MCF 10A (cell line): ENCODE data around the gene RFX4. TPM values are rescaled to one million over a fixed set of nuclear protein-coding genes. Genes with fewer than 3 reads are reported as not detected.

Source experiments
- BruUV-seq: library from RNA; stranded (reverse); fragments of 400-500 nt; replicated peaks from 2 replicates; lab custom pipeline; 2021; lab: Mats Ljungman, UMichigan
- CTCF ChIA-PET: fragments of 300-600 bp; sonication (Branson Sonifier 250); formaldehyde crosslinking; extraction: SDS; loops from one replicate; lab custom pipeline; 2021; ENCODE audit warnings: antibody characterized with exemption, inconsistent platforms; lab: Yijun Ruan, JAX
- POLR2A ChIA-PET: fragments of 300-600, 350-650 bp; sonication (Branson Sonifier 250); formaldehyde crosslinking; extraction: SDS; loops from one replicate; lab custom pipeline; 2020; ENCODE audit warnings: antibody characterized with exemption, inconsistent platforms; lab: Yijun Ruan, JAX
- DNase-seq: peaks from one replicate; pipeline ENCODE4 v3.0.0-alpha.2; 2018; ENCODE audit not compliant: unreplicated experiment
- H3K27ac Mint-ChIP-seq: one replicate; pipeline ENCODE4 v1.8.0; 2022; ENCODE audit warnings: mild to moderate bottlenecking, low read depth, mixed read lengths; ENCODE audit not compliant: unreplicated experiment
- H3K27me3 Mint-ChIP-seq: one replicate; pipeline ENCODE4 v1.8.0; 2022; ENCODE audit warnings: mixed read lengths; ENCODE audit not compliant: insufficient read depth, unreplicated experiment
- H3K36me3 Mint-ChIP-seq: one replicate; pipeline ENCODE4 v1.8.0; 2022; ENCODE audit warnings: mild to moderate bottlenecking, moderate library complexity, mixed read lengths; ENCODE audit not compliant: insufficient read depth, unreplicated experiment
- H3K4me1 Mint-ChIP-seq: one replicate; pipeline ENCODE4 v1.8.0; 2022; ENCODE audit warnings: mixed read lengths; ENCODE audit not compliant: insufficient read depth, unreplicated experiment
- H3K4me3 Mint-ChIP-seq: one replicate; pipeline ENCODE4 v1.8.0; 2022; ENCODE audit warnings: mild to moderate bottlenecking, moderate library complexity, mixed read lengths; ENCODE audit not compliant: unreplicated experiment
- H3K9me3 Mint-ChIP-seq: one replicate; pipeline ENCODE4 v1.8.0; 2022; ENCODE audit warnings: mixed read lengths; ENCODE audit not compliant: unreplicated experiment
- CTCF ChIP-seq: fragments of 200-600 bp; IDR thresholded peaks from one replicate; pipeline ENCODE4 v1.8.0; 2022; ENCODE audit warnings: antibody characterized with exemption, mild to moderate bottlenecking; ENCODE audit not compliant: unreplicated experiment
- intact Hi-C: fragments of 100-400 bp; cut with micrococcal nuclease; formaldehyde crosslinking; loops from 2 replicates; pipeline ENCODE4 v1.14.1; 2022
- total RNA-seq: library from RNA; stranded (reverse); gene quantifications from 2 replicates; pipeline ENCODE4 v1.2.3, GENCODE V29; 2022

RFX4 gene
- total RNA-seq, 1 experiment from 2014 or later = not detected

GRCh38 chr12:106774005-106774807 is 191.4 kb downstream of the RFX4 start, which contains the start of gene RIC8B:
TSS of gene RIC8B (plus strand) at chr12:106774682. CDS start at chr12:106774746, 64 bp downstream.
- no peak for TF ChIP-seq CTCF
- CTCF ChIA-PET = interaction anchor here (1.7 kb wide), 1 partner anchor 16 kb away, joined by 5 read pairs; no protein-coding TSS in a partner anchor
- POLR2A ChIA-PET = interaction anchor here (0.6 to 2.4 kb wide), 3 partner anchors 11 to 985 kb away, joined by 3 to 6 read pairs (median 4); no protein-coding TSS in a partner anchor
- BruUV-seq = no TSS peak
- Mint-ChIP-seq H3K4me3 (peak within 1 kb of the TSS; percentile 99), H3K27me3 (peaks cover 8% of the 10 kb centered on the region), H3K9me3 (no peaks in the 10 kb centered on the region), H3K36me3 (peaks cover 9% of the 10 kb centered on the region), H3K27ac (peak within 1 kb of the TSS; percentile 98), H3K4me1 (peaks cover 17% of the 10 kb centered on the region)
- intact Hi-C loops = loop anchor here (10.0 kb wide), 2 partner anchors 321 to 549 kb away; partner anchors contain the start of gene CRY1
- peak; percentile 99 for DNase-seq

- peak; percentile 2 for DNase-seq
- CTCF ChIA-PET = interaction anchor here (0.6 to 1.7 kb wide), 6 partner anchors 9 to 108 kb away, joined by 3 to 5 read pairs (median 4); no protein-coding TSS in a partner anchor
- POLR2A ChIA-PET = interaction anchor here (0.6 to 2.4 kb wide), 9 partner anchors 10 to 984 kb away, joined by 3 to 6 read pairs (median 4); partner anchors contain the start of genes MTERF2 and TMEM263
- Mint-ChIP-seq H3K4me3 (peak overlapping the region; percentile 99), H3K36me3 (peaks cover 9% of the 10 kb centered on the region), H3K27me3 (peaks cover under 1% of the 10 kb centered on the region), H3K27ac (peak overlapping the region; percentile 98), H3K9me3 (no peaks in the 10 kb centered on the region), H3K4me1 (peaks cover 21% of the 10 kb centered on the region)
- no TSS peak for BruUV-seq
- TF ChIP-seq CTCF = no peak
- intact Hi-C loops = loop anchor here (10.0 kb wide), 2 partner anchors 320 to 550 kb away; partner anchors contain the start of gene CRY1
These were observed 192.2 kb downstream of the RFX4 start for GRCh38 chr12:106774808-106775524.

- intact Hi-C loops = loop anchor here (10.0 kb wide), 2 partner anchors 318 to 552 kb away; partner anchors contain the start of gene CRY1
- Mint-ChIP-seq H3K4me3 (no peak overlapping the region), H3K4me1 (peaks cover 27% of the 10 kb centered on the region), H3K9me3 (no peaks in the 10 kb centered on the region), H3K27me3 (no peaks in the 10 kb centered on the region), H3K36me3 (peaks cover 9% of the 10 kb centered on the region), H3K27ac (no peak overlapping the region)
- no peak for DNase-seq
- no peak for TF ChIP-seq CTCF
- no TSS peak for BruUV-seq
- ChIA-PET POLR2A (interaction anchor here (2.4 kb wide), 1 partner anchor 8 kb away, joined by 6 read pairs; no protein-coding TSS in a partner anchor), CTCF (interaction anchor here (0.7 to 0.8 kb wide), 2 partner anchors 27 to 138 kb away, joined by 3 read pairs; no protein-coding TSS in a partner anchor)
These were observed 194.1 kb downstream of the RFX4 start for GRCh38 chr12:106776897-106777296.
